Amygdala (tissue), 56 donors: ENCODE data around the gene SUMF1.
"Not testable (repeated sequence)": the region's sequence is repeated elsewhere in the genome, so short reads cannot be mapped to it uniquely, and the experiment has no call there.

Source experiments
- DNase-seq, 56 donors: peaks; one replicate each; lab custom pipeline; 2025; lab: John Stamatoyannopoulos, UW

The SUMF1 gene

DNA sequence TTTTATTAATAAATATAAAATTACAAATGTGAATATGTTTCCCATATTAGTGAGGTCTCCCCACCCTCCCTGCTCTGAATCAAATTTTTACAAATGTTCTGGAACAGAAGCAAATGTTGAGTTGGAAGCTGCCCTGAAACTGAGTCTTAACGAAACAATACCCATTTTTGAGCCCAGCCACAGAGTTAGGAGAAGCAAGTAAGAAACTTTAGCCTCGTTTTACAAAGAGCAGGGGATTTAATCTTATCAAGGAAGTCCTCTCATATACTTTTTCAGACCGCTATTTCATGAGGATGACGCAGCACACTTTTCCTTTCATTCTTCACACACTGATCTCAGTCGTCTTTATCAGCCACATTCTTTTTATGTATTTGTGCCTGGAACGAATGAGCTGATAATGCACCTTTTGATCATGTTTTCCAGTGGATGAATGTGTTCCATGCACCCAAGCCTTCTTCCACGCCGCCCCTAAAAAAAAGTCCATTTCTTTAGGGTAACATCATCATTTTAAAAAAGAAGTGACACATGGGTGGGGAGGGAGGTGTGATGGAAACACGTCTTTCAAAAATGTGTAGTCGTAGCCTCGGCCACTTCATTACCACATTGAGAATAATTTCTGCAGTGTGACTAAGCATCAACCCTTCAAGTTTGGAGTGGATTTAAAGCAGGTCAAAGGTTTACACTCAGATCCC is 115.8 kb downstream of the SUMF1 start:
- no peak for DNase-seq

DNA sequence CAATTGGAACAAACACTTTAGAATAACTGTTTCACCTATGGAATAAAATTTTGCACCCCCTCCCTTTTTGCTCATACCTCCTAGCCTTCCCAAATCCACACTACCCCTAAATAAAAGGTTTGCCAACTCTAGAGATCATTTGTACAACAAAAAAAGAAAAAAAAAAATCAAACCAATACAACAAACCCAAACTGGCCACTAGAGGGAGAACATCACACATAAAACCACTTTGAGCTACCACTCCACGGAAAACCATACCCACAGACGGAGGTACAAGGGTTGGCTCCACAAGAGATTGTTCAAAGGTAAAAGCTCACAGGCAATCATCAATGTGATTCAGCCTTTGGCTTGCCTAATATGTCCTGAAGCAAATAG is 116.3 kb downstream of the SUMF1 start:
- DNase-seq = peak in 17 of 56 donors; percentile 0 to 58 (median 12)

DNA sequence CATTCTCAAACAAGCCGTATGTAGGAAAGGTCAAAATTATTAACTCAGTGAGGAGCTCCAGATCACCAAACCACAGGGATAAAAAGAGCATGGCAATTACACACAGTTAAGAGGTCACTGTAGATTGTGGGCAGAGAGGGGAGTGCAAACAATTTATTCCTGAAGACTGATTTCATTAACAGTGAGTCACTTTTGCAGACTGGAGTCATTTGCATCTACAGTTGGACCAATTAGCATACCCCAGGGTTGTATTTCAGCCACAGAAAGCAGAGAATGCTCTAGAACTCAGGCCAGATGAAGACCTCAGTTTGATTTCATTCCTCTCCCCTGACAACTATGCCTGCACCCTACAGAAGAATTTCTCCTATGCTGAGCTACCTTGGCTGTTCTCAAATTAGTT is 123.8 kb downstream of the SUMF1 start:
- no peak for DNase-seq

DNA sequence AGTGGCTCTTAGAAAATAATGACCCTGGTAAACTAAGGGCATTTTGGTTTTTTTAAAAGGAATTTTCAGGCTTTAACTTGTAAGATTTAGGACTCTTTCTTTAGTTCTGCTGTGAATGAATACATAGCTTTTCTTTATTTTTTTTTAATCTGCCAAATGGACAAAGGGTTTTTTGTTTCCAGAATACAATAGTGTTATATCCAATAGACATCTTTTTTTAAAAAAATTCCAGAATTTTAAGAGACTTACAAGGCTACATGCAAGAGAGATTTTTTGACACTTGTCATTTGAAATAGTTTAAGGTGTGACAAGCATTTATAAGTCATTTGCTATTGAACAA is 125.8 kb downstream of the SUMF1 start:
- DNase-seq = no peak

DNA sequence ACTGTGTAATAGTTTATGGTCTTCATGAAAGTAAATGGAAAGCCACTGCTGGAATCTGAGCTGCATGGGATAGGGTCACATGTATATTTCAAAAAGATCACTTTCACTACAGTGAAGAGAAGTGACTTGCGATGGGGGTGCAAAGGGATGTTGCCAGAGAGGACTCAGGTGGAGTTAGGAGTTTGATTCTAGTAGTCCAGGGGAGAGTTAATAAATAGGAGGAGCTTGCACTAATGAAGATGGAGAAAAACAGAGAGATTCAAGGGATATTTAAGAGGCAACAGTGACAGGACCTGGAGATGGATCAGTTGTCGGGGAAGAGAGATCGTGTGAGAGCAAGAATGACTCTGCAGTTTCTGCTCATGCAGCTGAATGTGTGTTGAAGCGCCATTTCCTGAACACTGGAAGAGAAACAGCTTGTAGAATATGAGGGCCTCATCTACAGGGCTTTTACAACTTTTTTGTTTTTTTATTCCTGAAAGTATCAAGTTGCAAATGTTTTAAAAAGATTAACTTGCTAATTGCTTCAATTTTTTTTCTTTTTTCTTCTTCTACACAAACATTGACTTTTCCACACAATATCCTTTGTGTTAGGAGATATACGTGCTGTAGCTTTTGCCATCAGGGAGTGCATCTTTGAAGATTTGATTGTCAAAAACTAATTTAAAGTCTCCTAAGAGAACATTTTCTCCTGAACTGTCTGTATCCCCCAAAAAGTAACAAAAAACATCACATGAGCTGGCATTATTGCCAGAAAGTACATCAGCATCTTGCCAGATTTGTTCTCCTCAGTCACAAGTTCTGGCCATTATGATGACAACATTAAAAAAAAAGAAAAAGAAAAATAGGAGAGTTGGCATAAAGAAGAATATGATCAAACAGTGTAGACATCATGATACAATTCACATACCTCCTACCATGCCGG is 126.4 kb downstream of the SUMF1 start:
- DNase-seq = peak in 3 of 56 donors; percentile 4 to 9 (median 5)

DNA sequence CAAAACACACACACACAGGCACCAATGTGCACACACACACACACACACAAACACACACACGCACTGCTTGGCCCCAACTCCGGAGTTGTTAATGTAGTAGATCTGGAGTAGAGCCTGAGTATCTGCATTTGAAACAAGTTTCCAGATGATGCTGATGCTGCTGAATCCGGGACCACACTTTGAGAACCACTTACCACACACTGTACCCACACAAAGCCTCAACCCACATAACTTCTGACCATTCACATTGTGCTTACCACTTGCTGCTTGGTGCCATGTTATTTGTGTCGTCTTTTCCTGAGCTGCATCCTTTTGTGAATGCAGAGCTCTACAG is 127.0 kb downstream of the SUMF1 start:
- DNase-seq = no peak

DNA sequence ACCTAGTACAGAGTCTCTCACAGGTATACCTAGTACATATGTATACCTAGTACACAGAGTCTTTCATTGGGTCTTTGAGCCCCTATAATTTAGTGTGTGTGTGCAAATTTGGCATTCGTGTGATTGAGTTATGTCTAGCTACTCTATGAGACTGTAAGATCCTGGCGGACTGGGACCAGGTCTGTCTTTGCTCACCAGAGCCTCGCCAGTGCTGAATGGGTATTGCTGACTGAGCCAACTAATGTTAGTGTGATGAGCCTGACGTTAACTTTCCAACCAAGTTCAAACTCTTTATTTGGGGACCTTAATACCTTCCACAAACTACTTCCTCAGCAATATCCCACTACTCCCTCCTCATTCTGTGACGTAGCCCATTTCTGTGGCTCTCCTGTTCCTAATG is 128.3 kb downstream of the SUMF1 start:
- no peak for DNase-seq

DNA sequence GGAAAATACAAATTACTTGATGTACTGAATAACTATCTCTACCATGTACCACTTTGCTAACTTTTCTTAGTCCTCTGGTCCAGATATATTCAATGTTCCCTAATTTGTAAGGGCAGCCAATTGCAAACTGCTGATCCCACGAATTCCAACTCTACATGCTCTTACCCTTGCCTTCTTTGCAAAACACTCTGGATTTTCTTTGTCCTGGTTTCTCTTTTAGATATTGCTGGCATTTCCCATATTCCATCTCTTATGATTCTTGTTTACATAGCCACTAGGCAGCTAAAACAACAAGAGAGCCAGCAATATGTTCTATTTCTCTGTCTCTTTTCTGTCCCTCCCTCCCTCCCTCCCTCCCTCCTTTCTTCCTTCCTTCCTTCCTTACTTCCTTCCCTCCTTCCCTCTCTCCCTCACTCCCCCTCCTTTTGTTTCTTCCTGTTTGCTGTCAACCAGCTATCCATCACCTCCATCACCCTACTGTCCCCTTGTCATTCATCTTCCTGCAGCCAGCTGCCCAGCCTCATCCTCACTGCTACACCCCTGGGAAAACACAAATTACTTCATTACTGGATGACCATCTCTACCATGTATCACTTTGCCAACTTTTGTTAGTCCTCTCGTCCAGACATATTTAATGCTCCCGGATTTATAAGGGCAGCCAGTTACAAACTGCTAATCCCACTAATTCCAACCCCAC is 130.1 kb downstream of the SUMF1 start:
- no peak for DNase-seq

DNA sequence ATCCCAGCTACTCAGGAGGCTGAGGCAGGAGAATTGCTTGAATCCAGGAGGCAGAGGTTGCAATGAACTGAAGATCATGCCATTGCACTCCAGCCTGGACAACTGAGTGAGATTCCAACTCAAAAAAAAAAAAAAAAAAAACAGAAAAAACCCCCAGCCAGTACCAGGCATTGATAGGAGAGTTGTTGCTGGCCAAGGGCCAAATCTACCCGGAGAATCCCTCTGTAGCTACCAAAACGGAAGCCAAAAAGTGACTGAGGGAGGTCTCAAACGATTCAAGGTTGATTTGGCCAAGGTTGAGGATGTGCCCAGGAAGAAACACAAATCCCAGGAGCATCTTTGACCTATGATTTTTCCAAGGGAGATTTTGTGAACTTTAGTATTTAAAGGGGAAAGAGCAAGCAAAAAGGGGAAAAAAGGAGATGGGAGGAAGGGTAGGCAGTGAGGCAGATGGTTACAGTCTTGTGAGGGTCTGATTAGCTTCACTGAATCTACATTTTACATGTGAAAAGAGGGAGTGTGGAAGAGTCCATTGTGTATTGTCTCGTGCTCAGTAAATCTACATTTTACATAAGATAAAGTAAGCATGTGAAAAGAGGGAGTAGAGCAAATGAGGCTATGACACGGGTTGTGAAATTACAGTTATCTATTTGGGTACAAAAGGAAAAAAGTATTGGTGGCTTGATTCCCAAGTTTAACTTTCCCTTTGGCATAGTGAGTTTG is 131.1 kb downstream of the SUMF1 start:
- no peak for DNase-seq

DNA sequence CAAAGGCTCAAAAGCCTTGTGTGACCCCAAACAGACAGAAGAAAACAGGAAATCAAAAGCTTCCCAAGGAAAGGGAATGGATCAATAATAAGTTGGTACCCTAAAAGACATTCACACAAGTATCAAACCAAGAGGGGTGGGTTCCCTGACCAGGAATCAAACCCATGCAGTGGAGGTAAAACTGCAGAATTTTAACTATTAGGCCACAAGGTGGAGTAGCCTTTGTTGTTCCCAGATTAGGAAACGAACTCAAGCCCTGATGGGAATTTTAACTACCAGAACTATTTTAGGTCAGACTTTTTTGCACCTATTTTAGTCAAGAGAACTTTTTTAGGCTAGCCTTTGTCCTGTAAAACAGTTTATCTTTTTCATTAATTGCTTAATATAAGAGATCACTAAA is 132.5 kb downstream of the SUMF1 start:
- no peak for DNase-seq

DNA sequence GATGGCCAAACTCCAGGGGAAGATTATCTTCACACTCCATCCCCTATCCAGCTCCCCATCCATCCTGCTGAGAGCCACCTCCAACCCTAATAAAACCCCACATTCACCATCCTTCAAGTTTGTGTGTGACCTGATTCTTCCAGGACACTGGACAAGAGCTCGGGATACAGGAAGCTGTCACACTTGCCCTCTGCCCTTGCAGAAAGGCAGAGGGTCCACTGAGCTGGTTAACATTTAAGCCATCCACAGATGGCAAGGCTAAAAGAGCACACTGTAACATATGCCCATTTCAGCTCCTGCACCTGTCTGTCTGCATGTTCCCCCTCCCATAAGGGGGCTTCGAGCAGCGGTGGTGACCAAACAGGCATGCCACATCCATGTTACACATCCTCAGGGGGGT is 134.1 kb downstream of the SUMF1 start:
- no peak for DNase-seq

DNA sequence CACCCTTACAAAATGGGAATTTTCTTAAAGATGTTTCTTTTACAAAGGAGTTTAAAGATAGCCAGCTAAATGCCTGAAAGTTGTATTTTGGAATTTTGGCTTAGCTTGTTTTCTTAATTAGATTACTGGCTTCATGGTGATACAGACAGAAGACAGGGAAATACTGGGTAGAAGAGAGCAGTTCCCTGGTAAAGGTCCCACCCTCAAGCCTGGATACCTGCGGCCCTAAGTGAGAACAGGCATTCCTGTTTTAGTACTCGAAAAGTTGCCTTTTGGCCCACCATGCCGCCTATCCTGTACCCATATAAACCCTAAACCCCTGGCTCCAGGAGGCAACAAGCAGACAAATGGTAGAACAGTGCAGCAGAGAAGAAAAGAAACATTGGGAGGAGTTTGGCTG is 134.5 kb downstream of the SUMF1 start:
- DNase-seq = no peak

DNA sequence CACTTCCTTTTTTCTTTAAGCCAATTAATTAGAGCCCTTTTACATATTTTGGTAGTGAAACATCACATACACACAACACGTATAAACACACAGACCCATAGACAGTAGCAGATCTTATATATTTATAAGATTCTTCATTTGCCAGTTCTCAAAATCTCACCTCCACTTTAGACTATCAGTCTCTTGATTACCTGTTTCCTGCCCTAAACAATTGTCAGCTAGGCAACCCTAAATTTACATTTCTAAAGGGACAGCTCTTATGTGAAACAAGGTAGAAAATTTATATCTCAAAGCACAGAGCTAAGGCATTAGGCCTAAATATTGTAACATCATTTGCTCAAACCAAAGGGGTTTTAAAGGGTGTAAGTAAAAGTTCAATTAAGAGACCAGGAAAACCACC is 135.0 kb downstream of the SUMF1 start:
- DNase-seq = no peak

DNA sequence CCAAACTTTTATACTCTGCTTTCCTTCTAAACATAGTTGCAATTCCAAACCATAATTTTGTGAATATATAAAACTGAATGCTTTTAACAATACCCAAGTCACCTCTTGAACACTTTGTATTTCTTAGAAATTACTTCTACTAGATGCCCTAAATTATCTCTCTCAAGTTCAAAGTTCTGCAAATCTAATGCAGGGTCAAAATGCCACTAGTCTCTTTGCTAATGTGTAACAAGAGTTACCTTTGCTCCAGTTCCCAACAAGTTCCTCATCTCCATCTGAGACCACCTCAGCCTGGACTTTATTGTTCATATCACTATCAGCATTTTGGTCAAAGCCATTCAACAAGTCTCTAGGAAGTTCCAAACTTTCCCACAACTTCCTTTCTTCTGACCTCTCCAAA is 137.3 kb downstream of the SUMF1 start:
- DNase-seq = not testable (repeated sequence)

DNA sequence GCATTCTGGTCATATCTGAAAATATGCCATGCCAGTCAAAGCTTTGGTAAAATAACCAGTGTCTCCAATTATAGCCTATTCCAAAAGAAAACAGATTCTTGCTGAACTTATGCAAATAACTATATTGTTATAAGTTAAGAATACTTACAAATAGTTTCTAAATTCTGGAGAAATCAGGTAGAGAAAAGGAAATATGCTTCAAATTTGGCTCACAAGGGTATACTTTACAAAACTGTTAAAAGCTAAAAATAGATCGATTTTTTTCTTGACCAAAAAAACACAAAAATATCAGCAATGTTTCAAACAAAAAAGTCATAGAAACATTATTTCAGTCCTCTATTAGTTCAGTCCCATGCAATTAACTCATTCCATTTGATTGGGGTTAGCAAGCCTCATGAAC is 140.2 kb downstream of the SUMF1 start:
- no peak for DNase-seq

DNA sequence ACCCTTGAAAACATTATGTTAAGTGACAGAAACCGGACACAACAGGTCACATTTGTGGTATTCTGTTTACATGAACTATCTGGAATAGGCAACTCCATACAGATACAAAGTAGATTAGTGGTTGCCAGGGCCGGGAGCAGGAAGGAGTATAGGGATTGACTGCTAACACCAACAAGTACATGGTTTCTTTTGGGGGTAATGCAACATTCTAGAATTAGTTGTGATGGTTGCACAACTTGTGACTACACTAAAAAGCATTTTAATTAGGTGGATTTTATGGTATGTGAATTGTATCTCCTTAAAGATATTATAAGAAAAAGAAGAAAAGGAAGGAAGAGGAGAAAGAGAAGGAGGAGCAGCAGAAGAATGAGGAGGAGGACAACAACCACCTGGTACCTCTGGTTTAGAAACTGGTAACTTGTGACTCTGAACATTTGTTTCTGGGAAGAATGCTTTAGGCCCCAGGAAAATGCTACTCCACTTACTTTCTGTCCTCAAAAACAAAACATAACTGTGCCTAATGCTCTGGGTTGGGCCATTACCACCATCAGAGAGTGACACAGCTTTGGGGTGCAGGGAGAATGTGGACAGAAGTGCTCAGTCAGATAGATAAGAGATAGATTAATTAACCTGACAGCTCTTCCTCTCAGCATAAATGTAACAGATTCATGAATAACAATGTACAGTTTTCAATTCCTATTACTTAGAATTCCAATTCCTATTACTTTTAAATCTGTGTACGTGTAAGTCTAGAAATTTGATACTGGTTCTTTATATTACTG is 143.6 kb downstream of the SUMF1 start:
- no peak for DNase-seq

DNA sequence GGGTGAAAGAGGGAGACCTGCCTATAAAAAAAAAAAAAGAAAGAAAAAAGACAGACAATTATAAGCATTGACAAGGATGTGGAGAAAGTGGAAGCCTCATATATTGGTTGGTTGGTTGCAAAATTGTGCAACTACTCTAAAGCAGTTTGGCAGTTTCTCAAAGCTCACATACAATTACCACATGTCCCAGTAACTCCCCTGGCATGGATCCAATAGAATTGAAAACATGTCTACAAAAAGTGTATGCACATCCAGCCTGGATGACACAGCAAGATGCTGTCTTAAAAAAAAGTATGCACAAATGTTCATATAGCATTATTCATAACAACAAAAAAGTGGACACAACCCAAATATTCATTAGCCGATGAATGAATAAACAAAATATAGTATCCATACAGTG is 144.4 kb downstream of the SUMF1 start:
- DNase-seq = no peak

DNA sequence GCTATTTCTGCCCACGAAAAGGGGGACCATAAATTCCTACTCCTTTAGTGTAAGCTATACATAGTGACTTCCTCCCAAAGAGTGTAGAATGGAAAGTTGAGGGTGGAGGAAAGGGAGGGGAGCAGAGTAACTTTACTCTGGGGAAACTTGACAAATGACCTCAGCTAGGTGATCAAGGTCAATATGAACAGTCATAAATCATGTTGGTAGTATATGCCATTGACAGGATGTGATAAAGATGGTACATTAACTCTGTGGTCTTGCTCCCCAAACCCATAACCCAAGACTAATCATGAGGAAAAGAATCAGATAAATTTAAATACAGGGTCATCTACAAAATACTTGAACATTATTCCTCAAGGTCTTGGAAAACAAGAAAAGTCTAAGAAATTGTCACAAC is 145.3 kb downstream of the SUMF1 start:
- no peak for DNase-seq

DNA sequence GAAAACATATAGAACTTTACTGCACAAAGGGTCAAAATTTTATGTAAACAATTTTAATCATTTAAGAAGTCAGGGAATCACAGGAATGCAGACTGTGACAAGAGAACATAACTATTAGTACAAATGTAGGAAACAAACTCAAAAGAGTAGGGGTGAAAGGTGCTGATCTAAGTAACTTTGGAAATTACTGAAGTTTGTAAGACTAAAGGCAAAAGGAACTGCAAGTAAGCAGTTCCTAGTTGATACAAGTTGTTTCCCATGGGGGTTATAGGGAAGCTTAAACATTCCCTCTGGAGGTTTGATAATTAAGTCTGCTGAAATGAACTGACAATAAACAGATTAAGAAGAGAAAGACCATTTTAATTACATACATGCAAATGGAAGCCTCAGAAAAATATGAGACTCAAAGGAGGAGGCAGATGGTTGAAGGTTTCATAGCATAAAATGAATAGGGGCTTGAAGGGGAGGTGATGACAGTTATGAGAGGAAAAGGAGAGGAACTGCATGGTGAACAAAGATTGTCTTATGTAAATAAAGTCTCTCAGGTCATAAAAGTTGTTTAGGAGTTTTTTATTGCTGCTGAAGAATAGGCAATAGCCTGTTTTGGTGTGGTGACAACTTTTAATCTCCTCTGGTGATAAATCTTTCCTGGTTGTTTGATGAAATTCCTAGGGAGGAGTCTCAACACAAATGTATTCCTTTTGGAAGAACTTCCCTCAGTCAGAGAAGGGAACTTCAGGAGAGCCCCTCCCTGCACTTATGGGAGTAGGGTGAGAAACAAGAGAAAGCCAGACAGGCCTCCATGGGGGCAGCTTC is 146.8 kb downstream of the SUMF1 start:
- no peak for DNase-seq
